OCI-LY3 (cell line): Measurements from ENCODE around the gene GPRIN2.

Experiments used
- EZH2phosphoT487 ChIP-seq: fragments of 200-600 bp; shearing (Covaris generic); IDR thresholded peaks from 2 replicates; pipeline ENCODE4 v1.6.1; 2018; ENCODE audit warnings: antibody characterized with exemption, mixed run types, low read depth
- TF ChIP-seq, protein P1 (sequence below): fragments of 200-600, 300-600 bp; sonication (generic); IDR thresholded peaks from 2 replicates; pipeline ENCODE4 v1.5.1; 2014; ENCODE audit warnings: antibody characterized with exemption, low read length, low read depth

DNA sequence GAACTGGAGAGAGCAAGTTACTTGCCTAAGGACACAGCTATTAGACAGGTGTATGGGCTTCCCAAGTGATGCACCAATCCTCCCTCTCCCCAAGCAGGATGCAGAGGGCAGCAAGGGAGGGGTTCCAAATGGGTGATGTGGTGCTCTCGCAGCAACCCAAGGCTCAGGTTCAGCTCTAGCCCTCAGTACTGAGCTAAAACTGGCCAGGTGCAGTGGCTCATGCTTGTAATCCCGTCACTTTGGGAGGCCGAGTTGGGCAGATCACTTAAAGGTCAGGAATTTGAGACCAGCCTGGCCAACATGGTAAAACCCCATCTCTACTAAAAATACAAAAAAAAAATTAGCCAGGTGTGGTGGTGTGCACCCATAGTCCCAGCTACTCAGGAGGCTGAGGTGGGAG, 40.7 kb downstream of the GPRIN2 start:
- TF ChIP-seq, protein P1, sequence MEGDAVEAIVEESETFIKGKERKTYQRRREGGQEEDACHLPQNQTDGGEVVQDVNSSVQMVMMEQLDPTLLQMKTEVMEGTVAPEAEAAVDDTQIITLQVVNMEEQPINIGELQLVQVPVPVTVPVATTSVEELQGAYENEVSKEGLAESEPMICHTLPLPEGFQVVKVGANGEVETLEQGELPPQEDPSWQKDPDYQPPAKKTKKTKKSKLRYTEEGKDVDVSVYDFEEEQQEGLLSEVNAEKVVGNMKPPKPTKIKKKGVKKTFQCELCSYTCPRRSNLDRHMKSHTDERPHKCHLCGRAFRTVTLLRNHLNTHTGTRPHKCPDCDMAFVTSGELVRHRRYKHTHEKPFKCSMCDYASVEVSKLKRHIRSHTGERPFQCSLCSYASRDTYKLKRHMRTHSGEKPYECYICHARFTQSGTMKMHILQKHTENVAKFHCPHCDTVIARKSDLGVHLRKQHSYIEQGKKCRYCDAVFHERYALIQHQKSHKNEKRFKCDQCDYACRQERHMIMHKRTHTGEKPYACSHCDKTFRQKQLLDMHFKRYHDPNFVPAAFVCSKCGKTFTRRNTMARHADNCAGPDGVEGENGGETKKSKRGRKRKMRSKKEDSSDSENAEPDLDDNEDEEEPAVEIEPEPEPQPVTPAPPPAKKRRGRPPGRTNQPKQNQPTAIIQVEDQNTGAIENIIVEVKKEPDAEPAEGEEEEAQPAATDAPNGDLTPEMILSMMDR = no peak
- no peak for TF ChIP-seq EZH2phosphoT487
